ENCODE data around the gene RASAL3.
"Not testable (repeated sequence)": the region's sequence is repeated elsewhere in the genome, so short reads cannot be mapped to it uniquely, and the experiment has no call there.

Gene RASAL3

DNA sequence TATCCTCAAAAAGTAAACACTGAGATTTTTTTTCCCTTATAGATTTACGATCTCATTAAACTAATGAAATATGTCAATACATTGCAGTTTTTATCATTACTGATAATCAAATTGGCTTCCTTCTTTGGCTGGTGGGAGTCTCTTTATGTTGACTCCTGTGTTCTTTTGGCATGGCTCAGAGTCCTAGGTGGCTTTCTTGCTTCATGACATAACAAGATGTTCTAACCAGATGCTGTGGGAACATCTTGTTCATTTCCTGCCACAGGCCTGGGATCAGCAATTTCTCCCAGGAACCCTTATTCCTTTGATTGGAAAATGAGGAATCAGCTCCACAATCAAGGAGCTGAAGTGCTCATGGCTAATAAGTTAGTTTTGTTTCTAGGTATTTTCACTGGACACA, 30.8 kb upstream of the RASAL3 start:
- H3K36me3 ChIP-seq (ENCODE audit: low read depth) = no peaks in the 10 kb centered on the region
- no peak for ATAC-seq (ENCODE audit: low read depth)
- no peaks in the 10 kb centered on the region for H3K27me3 ChIP-seq (ENCODE audit: insufficient read depth, poor library complexity, severe bottlenecking)
- H3K27ac ChIP-seq (ENCODE audit: poor library complexity, severe bottlenecking) = no peak overlapping the region
- TF ChIP-seq, protein P1, sequence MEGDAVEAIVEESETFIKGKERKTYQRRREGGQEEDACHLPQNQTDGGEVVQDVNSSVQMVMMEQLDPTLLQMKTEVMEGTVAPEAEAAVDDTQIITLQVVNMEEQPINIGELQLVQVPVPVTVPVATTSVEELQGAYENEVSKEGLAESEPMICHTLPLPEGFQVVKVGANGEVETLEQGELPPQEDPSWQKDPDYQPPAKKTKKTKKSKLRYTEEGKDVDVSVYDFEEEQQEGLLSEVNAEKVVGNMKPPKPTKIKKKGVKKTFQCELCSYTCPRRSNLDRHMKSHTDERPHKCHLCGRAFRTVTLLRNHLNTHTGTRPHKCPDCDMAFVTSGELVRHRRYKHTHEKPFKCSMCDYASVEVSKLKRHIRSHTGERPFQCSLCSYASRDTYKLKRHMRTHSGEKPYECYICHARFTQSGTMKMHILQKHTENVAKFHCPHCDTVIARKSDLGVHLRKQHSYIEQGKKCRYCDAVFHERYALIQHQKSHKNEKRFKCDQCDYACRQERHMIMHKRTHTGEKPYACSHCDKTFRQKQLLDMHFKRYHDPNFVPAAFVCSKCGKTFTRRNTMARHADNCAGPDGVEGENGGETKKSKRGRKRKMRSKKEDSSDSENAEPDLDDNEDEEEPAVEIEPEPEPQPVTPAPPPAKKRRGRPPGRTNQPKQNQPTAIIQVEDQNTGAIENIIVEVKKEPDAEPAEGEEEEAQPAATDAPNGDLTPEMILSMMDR (IDR thresholded peaks at IDR 0.05; ENCODE audit: poor library complexity, severe bottlenecking) = no peak
- no peaks in the 10 kb centered on the region for H3K9me3 ChIP-seq (ENCODE audit: severe bottlenecking)
- no peak for DNase-seq (ENCODE audit: low spot score)
- H3K4me1 ChIP-seq (ENCODE audit: insufficient read depth, poor library complexity, severe bottlenecking) = no peaks in the 10 kb centered on the region
- no peak overlapping the region for H3K4me3 ChIP-seq (ENCODE audit: severe bottlenecking)

DNA sequence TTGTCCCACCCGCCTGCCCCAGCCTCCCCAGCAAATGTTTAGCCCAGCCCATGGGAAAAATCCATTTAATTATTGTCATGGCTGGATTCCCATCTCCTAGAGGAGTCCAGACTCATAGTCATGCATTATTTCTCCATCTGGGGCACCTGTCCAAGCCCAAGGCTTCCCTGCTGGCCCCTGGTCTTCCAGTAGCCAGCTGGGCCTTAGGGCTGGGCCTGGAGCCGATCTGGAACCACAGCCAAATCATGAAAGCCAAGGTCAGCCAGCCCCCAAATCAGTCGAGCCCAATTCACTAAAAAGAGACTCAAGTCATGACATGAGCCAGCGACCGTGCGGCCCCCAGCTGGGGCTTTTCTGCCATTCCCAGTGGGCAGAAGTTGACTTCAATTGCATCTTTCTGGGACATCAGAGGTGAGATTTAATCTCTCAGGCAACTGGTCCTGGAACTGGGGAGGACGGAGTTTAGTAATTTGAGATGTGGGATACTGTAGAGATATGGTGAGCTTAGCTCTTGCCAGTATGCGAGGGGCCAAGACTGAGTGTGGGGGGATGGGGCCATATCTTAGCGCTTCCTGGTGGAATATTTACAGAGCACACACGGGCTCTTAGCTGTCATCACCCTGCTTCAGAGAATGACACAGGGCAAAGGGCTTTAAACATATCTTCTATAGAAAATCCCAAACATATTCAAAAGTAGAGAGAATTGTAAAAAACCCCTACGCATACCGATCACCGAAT, 24.3 kb upstream of the RASAL3 start:
- Histone ChIP-seq H3K9me3 (ENCODE audit: severe bottlenecking) (no peaks in the 10 kb centered on the region), H3K27ac (ENCODE audit: poor library complexity, severe bottlenecking) (no peak overlapping the region), H3K27me3 (ENCODE audit: insufficient read depth, poor library complexity, severe bottlenecking) (no peaks in the 10 kb centered on the region), H3K4me3 (ENCODE audit: severe bottlenecking) (no peak overlapping the region), H3K36me3 (ENCODE audit: low read depth) (no peaks in the 10 kb centered on the region), H3K4me1 (ENCODE audit: insufficient read depth, poor library complexity, severe bottlenecking) (no peaks in the 10 kb centered on the region)
- no peak for ATAC-seq (ENCODE audit: low read depth)
- DNase-seq (ENCODE audit: low spot score) = no peak
- TF ChIP-seq, protein P1 (IDR thresholded peaks at IDR 0.05; ENCODE audit: poor library complexity, severe bottlenecking) = no peak

DNA sequence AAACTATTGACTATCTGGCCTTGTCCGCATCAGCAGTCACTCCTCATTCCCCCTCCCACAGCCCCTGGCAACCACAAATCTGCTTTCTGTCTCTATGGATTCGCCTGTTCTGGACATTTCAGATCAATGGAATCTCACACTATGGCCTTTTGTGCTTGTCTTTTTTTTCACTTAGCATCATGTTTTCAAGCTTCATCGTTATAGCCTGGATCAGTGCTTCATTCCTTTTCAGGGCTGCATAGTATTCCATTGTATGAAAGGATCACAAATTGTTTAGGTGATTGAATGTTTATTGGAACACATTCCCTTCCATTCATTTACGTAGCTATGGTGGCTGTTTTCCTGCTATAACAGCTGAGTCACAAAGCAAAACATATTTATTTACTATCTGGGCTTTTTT, 22.7 kb upstream of the RASAL3 start:
- Histone ChIP-seq H3K36me3 (ENCODE audit: low read depth) (no peaks in the 10 kb centered on the region), H3K4me3 (ENCODE audit: severe bottlenecking) (no peak overlapping the region), H3K4me1 (ENCODE audit: insufficient read depth, poor library complexity, severe bottlenecking) (no peaks in the 10 kb centered on the region), H3K27ac (ENCODE audit: poor library complexity, severe bottlenecking) (no peak overlapping the region), H3K9me3 (ENCODE audit: severe bottlenecking) (no peaks in the 10 kb centered on the region), H3K27me3 (ENCODE audit: insufficient read depth, poor library complexity, severe bottlenecking) (no peaks in the 10 kb centered on the region)
- ATAC-seq (ENCODE audit: low read depth) (no peak), DNase-seq (ENCODE audit: low spot score) (no peak)
- TF ChIP-seq, protein P1 (IDR thresholded peaks at IDR 0.05; ENCODE audit: poor library complexity, severe bottlenecking) = no peak

DNA sequence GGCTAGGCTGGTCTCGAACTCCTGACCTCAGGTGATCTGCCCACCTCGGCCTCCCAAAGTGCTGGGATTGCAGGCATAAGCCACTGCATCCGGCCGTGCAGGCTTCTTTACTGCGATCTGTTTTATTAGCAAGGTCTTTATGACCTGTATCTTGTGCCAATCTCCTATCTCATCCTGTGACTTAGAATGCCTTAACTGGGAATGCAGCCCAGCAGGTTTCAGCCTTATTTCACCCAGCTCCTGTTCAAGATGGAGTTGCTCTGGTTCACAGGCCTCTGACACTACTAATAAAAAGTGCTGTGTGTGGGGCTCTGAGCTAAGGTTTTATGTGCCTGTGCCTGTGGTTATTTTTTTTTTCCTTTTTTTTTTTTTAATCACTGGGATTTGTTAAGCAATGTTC, 21.4 kb upstream of the RASAL3 start:
- not testable (repeated sequence) for DNase-seq (ENCODE audit: low spot score); H3K36me3 ChIP-seq (ENCODE audit: low read depth); H3K27me3 ChIP-seq (ENCODE audit: insufficient read depth, poor library complexity, severe bottlenecking); H3K27ac ChIP-seq (ENCODE audit: poor library complexity, severe bottlenecking); H3K9me3 ChIP-seq (ENCODE audit: severe bottlenecking); H3K4me3 ChIP-seq (ENCODE audit: severe bottlenecking); H3K4me1 ChIP-seq (ENCODE audit: insufficient read depth, poor library complexity, severe bottlenecking); ATAC-seq (ENCODE audit: low read depth)

DNA sequence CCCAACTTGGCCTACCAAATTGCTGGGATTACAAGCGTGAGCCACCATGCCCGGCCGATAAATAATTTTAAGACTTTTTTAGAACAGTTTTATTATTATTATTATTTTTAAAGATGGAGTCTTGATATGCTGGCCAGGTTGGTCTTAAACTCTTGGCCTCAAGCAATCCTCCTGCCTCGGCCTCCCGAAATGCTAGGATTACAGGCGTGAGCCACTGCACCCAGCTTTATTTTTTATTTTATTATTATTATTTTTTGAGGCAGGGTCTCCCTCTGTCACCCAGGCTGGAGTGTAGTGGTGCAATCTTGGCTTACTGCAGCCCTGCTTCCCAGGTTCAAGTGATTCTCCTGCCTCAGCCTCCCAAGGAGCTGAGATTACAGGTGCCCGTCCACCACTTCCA, 16.7 kb upstream of the RASAL3 start:
- H3K9me3 ChIP-seq (ENCODE audit: severe bottlenecking); H3K27me3 ChIP-seq (ENCODE audit: insufficient read depth, poor library complexity, severe bottlenecking); DNase-seq (ENCODE audit: low spot score); H3K4me3 ChIP-seq (ENCODE audit: severe bottlenecking); H3K27ac ChIP-seq (ENCODE audit: poor library complexity, severe bottlenecking); H3K4me1 ChIP-seq (ENCODE audit: insufficient read depth, poor library complexity, severe bottlenecking); H3K36me3 ChIP-seq (ENCODE audit: low read depth); ATAC-seq (ENCODE audit: low read depth): not testable (repeated sequence)

Data from RWPE2 (cell line).